ENCODE data around the gene F3.
"Not testable (repeated sequence)": the region's sequence is repeated elsewhere in the genome, so short reads cannot be mapped to it uniquely, and the experiment has no call there.

The F3 gene

GRCh38 chr1:94541246-94542087 lies at the start of gene F3:
F3 (minus strand) TSS chr1:94541759; CDS start chr1:94541636, 123 bp downstream.
- peak within 1 kb of the TSS; percentile 26 for H3K9ac ChIP-seq (ENCODE audit: low read length)
- H3K27ac ChIP-seq (ENCODE audit: low read depth, low read length), result peak within 1 kb of the TSS; percentile 67
- H3K27me3 ChIP-seq (ENCODE audit: control insufficient read depth, insufficient read depth, low read length), result no peaks in the 10 kb centered on the region
- H3K4me3 ChIP-seq (ENCODE audit: low read length), result peak within 1 kb of the TSS; percentile 78
- no peaks in the 10 kb centered on the region for H3K36me3 ChIP-seq (ENCODE audit: control insufficient read depth, insufficient read depth, low read length)
- peaks cover 2% of the 10 kb centered on the region for H3K4me1 ChIP-seq (ENCODE audit: control insufficient read depth, insufficient read depth, low read length)

- Histone ChIP-seq H3K36me3 (ENCODE audit: control insufficient read depth, insufficient read depth, low read length) (peaks cover 2% of the 10 kb centered on the region), H3K27ac (ENCODE audit: low read depth, low read length) (peak overlapping the region; percentile 30), H3K27me3 (ENCODE audit: control insufficient read depth, insufficient read depth, low read length) (no peaks in the 10 kb centered on the region), H3K4me3 (ENCODE audit: low read length) (no peak overlapping the region), H3K9ac (ENCODE audit: low read length) (no peak overlapping the region), H3K4me1 (ENCODE audit: control insufficient read depth, insufficient read depth, low read length) (peaks cover 5% of the 10 kb centered on the region)
Measured at GRCh38 chr1:94590203-94591137, 48.9 kb upstream of the F3 start.

DNA sequence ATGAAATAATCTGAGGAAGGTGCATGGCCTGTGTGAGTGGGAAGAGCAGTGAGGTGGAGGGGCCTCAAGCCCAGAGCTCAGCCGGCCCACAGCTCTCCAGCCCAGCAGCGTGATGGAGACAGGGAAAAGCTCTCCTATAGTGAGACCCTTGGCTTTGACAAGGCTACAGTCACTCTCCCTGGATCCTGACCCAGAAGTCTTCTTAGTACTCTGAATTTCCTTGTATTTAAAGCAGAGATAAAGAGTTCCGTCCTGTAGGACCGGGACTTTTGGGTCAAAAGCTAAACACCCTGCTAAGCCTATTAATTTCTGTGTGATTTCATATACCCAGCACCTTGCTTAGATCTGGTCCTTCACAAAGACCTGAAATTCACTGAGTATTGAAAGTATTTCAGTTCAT lies 48.2 kb upstream of the F3 start:
- H3K9ac ChIP-seq (ENCODE audit: low read length), result no peak overlapping the region
- H3K36me3 ChIP-seq (ENCODE audit: control insufficient read depth, insufficient read depth, low read length), result peaks cover 2% of the 10 kb centered on the region
- no peak overlapping the region for H3K4me3 ChIP-seq (ENCODE audit: low read length)
- peaks cover 5% of the 10 kb centered on the region for H3K4me1 ChIP-seq (ENCODE audit: control insufficient read depth, insufficient read depth, low read length)
- H3K27ac ChIP-seq (ENCODE audit: low read depth, low read length), result no peak overlapping the region
- H3K27me3 ChIP-seq (ENCODE audit: control insufficient read depth, insufficient read depth, low read length), result no peaks in the 10 kb centered on the region

DNA sequence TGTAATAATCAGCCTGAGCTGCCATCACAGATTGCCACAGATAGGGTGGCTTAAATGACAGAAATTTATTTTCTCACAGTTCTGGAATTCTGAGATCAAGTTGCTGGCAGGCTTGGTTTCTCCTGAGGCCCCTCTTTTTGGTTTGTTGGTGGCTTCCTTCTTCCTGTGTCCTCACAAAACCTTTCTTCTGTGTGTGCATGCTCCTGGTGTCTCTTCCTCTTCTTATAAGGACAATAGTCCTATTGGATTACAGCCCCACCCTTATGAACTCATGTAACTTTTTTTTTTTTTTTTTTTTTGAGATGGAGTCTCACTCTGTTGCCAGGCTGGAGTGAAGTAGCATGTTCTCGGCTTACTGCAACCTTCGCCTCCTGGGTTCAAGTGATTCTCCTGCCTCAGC lies 41.0 kb upstream of the F3 start:
- no peak overlapping the region for H3K27ac ChIP-seq (ENCODE audit: low read depth, low read length)
- no peak overlapping the region for H3K9ac ChIP-seq (ENCODE audit: low read length)
- H3K27me3 ChIP-seq (ENCODE audit: control insufficient read depth, insufficient read depth, low read length), result no peaks in the 10 kb centered on the region
- H3K4me1 ChIP-seq (ENCODE audit: control insufficient read depth, insufficient read depth, low read length), result no peaks in the 10 kb centered on the region
- H3K36me3 ChIP-seq (ENCODE audit: control insufficient read depth, insufficient read depth, low read length), result no peaks in the 10 kb centered on the region
- H3K4me3 ChIP-seq (ENCODE audit: low read length), result no peak overlapping the region

GRCh38 chr1:94580367-94581115 lies 39.0 kb upstream of the F3 start:
- Histone ChIP-seq H3K27ac (ENCODE audit: low read depth, low read length) (no peak overlapping the region), H3K27me3 (ENCODE audit: control insufficient read depth, insufficient read depth, low read length) (no peaks in the 10 kb centered on the region), H3K4me3 (ENCODE audit: low read length) (no peak overlapping the region), H3K36me3 (ENCODE audit: control insufficient read depth, insufficient read depth, low read length) (no peaks in the 10 kb centered on the region), H3K4me1 (ENCODE audit: control insufficient read depth, insufficient read depth, low read length) (no peaks in the 10 kb centered on the region), H3K9ac (ENCODE audit: low read length) (no peak overlapping the region)

DNA sequence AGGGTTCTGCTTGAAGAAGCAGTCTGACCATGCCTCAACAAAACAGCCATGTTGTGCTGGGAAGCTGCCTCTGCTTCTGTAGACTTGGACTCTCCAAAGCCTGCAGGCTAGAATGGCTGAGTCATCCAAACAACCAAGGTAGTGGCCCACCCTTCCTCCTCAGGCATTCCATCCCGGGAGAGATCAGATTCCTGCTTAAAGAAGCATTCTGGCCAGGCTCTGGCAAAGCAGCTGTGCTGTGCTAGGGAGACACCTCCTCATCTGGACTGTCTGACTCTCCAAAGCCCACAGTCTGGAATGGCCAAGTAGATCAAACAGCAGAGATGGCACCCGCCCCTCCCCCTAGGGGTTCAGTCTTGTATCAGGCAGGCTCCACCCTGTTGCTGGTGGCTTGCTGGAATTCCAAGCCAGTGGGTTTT lies 38.3 kb upstream of the F3 start:
- Histone ChIP-seq H3K36me3 (ENCODE audit: control insufficient read depth, insufficient read depth, low read length) (no peaks in the 10 kb centered on the region), H3K4me3 (ENCODE audit: low read length) (no peak overlapping the region), H3K27me3 (ENCODE audit: control insufficient read depth, insufficient read depth, low read length) (no peaks in the 10 kb centered on the region), H3K27ac (ENCODE audit: low read depth, low read length) (no peak overlapping the region), H3K9ac (ENCODE audit: low read length) (no peak overlapping the region), H3K4me1 (ENCODE audit: control insufficient read depth, insufficient read depth, low read length) (no peaks in the 10 kb centered on the region)

GRCh38 chr1:94578856-94579255 lies 37.3 kb upstream of the F3 start:
- H3K4me3 ChIP-seq (ENCODE audit: low read length), result no peak overlapping the region
- H3K27me3 ChIP-seq (ENCODE audit: control insufficient read depth, insufficient read depth, low read length), result no peaks in the 10 kb centered on the region
- H3K4me1 ChIP-seq (ENCODE audit: control insufficient read depth, insufficient read depth, low read length), result no peaks in the 10 kb centered on the region
- H3K27ac ChIP-seq (ENCODE audit: low read depth, low read length), result no peak overlapping the region
- no peaks in the 10 kb centered on the region for H3K36me3 ChIP-seq (ENCODE audit: control insufficient read depth, insufficient read depth, low read length)
- H3K9ac ChIP-seq (ENCODE audit: low read length), result no peak overlapping the region

DNA sequence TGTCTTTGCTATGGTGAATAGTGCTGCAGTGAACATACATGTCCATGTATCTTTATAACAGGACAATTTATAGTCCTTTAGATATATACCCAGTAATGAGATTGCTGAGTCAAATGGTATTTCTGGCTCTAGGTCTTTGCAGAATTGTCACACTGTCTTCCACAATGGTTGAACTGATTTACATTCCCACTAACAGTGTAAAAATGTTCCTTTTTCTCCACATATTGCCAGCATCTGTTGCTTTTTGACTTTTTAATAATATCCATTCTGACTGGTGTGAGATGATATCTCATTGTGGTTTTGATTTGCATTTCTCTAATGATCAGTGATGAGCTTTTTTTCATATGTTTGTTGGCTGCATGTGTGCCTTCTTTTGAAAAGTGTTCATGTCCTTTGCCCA lies 32.4 kb upstream of the F3 start:
- not testable (repeated sequence) for H3K27me3 ChIP-seq (ENCODE audit: control insufficient read depth, insufficient read depth, low read length); H3K4me1 ChIP-seq (ENCODE audit: control insufficient read depth, insufficient read depth, low read length); H3K27ac ChIP-seq (ENCODE audit: low read depth, low read length); H3K9ac ChIP-seq (ENCODE audit: low read length); H3K4me3 ChIP-seq (ENCODE audit: low read length); H3K36me3 ChIP-seq (ENCODE audit: control insufficient read depth, insufficient read depth, low read length)

DNA sequence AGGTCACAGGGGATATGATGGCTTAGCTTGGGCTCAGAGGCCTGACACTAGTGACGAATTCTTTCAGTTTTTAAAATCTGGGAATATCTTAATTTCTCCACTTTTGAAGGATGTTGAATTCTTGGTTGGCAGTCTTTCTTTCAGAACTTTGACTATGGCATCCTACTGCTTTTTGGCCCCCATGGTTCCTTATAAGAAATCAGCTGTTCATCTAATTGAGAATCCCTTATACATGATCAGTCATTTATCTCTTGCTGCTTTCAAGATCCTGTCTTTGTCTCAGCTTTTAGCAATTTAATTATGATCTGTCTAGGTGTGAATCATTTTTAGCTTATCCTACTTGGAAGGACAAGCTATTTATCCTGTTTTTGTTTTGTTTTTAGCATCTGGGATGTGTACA lies 31.2 kb upstream of the F3 start:
- H3K36me3 ChIP-seq (ENCODE audit: control insufficient read depth, insufficient read depth, low read length), result no peaks in the 10 kb centered on the region
- no peak overlapping the region for H3K27ac ChIP-seq (ENCODE audit: low read depth, low read length)
- no peaks in the 10 kb centered on the region for H3K4me1 ChIP-seq (ENCODE audit: control insufficient read depth, insufficient read depth, low read length)
- no peak overlapping the region for H3K4me3 ChIP-seq (ENCODE audit: low read length)
- no peaks in the 10 kb centered on the region for H3K27me3 ChIP-seq (ENCODE audit: control insufficient read depth, insufficient read depth, low read length)
- H3K9ac ChIP-seq (ENCODE audit: low read length), result no peak overlapping the region

DNA sequence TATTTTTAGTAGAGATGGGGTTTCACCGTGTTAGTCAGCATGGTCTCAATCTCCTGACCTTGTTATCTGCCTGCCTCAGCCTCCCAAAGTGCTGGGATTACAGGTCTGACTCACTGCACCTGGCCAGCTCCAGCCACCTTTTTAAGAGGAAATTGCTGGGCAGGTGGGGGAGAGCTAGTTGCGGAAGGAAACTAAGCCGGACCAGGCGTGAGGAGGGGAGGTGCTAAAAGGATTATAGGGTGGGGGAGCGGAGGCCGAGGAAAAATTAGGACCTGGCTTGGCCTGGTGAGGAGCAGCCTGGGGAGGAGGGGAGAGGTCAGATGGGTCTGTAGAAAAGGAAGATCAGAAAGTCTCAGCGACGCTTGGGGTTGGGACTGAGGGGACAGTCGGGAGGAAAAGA lies 29.4 kb upstream of the F3 start:
- H3K4me1 ChIP-seq (ENCODE audit: control insufficient read depth, insufficient read depth, low read length); H3K27ac ChIP-seq (ENCODE audit: low read depth, low read length); H3K27me3 ChIP-seq (ENCODE audit: control insufficient read depth, insufficient read depth, low read length); H3K4me3 ChIP-seq (ENCODE audit: low read length); H3K36me3 ChIP-seq (ENCODE audit: control insufficient read depth, insufficient read depth, low read length); H3K9ac ChIP-seq (ENCODE audit: low read length): not testable (repeated sequence)

- not testable (repeated sequence) for H3K36me3 ChIP-seq (ENCODE audit: control insufficient read depth, insufficient read depth, low read length); H3K4me1 ChIP-seq (ENCODE audit: control insufficient read depth, insufficient read depth, low read length); H3K4me3 ChIP-seq (ENCODE audit: low read length); H3K27ac ChIP-seq (ENCODE audit: low read depth, low read length); H3K9ac ChIP-seq (ENCODE audit: low read length); H3K27me3 ChIP-seq (ENCODE audit: control insufficient read depth, insufficient read depth, low read length)
Measured at GRCh38 chr1:94568806-94569205, 27.2 kb upstream of the F3 start.

DNA sequence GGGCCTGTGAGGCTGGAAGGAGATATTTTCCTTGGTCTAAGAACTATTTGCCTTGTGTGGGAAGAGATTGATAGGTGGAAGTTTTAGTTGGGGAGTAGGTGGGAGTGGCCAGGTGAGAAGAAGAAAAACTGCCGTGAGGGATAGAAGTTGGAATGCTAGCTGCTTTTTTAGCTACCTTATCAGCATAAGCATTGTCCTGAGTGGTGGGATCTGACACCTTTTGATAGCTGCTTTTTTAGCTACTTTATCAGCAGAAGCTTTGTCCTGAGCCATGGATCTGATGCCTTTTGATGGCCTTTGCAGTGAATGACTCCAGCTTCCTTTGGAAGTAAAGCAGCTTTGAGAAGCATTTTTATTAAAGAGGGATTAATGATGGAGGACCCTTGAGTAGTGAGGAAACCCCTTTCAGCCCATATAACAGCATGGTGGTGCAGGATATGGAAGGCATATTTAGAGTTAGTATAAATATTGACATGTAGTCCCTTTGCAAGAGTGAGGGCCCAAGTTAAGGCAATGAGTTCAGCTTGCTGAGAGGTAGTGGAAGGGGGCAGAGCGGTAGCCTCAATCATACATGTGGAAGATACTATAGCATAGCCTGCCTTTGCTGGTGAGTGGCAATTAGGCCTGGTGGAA lies 26.5 kb upstream of the F3 start:
- H3K4me1 ChIP-seq (ENCODE audit: control insufficient read depth, insufficient read depth, low read length); H3K27me3 ChIP-seq (ENCODE audit: control insufficient read depth, insufficient read depth, low read length); H3K9ac ChIP-seq (ENCODE audit: low read length); H3K4me3 ChIP-seq (ENCODE audit: low read length); H3K36me3 ChIP-seq (ENCODE audit: control insufficient read depth, insufficient read depth, low read length); H3K27ac ChIP-seq (ENCODE audit: low read depth, low read length): not testable (repeated sequence)

All from rectal smooth muscle tissue (tissue), 1 donor.